ENCODE measurements around the gene DPP3. TPM values are rescaled to one million over a fixed set of nuclear protein-coding genes. Genes with fewer than 3 reads are reported as not detected.
"Not testable (repeated sequence)": the region's sequence is repeated elsewhere in the genome, so short reads cannot be mapped to it uniquely, and the experiment has no call there.

Gene DPP3
- total RNA-seq, 2 experiments from 2014 or later: 72.4 to 75.8 TPM

DNA sequence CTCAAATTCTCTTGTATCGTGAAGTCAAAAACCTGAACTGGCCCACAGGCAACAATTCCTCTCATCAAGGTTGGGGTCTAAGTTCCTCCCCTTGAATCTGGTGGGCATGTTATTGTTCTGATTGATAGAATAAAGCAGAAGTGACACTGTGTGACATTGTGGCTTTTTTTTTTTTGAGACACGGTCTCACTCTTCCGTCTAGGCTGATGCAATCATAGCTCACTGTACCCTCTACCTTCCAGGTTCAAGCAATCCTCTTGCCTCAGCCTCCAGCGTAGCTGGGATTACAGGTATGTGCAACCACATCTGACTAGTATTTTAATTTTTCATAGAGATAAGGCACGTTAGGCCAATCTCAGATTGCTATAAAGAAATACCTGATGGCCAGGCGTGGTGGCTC is 22.4 kb upstream of the DPP3 start:
- no peak overlapping the region for H3K27ac Mint-ChIP-seq
- H3K36me3 Mint-ChIP-seq (ENCODE audit: low read depth): no peaks in the 10 kb centered on the region
- intact Hi-C loops (cut with micrococcal nuclease): no loop called here
- no peak overlapping the region for H3K4me3 Mint-ChIP-seq
- no peaks in the 10 kb centered on the region for H3K9me3 Mint-ChIP-seq
- ATAC-seq (no peak), DNase-seq (no peak)
- POLR2A ChIA-PET: interaction anchor here (1.7 kb wide), 1 partner anchor 11 kb away, joined by 6 read pairs; no protein-coding TSS in a partner anchor
- CTCF ChIA-PET: interaction anchor here (0.9 kb wide), 2 partner anchors 10 to 19 kb away, joined by 3 read pairs; partner anchors contain the start of gene MRPL11
- peaks cover 45% of the 10 kb centered on the region for H3K4me1 Mint-ChIP-seq (ENCODE audit: low read depth)
- TF ChIP-seq, protein P1, sequence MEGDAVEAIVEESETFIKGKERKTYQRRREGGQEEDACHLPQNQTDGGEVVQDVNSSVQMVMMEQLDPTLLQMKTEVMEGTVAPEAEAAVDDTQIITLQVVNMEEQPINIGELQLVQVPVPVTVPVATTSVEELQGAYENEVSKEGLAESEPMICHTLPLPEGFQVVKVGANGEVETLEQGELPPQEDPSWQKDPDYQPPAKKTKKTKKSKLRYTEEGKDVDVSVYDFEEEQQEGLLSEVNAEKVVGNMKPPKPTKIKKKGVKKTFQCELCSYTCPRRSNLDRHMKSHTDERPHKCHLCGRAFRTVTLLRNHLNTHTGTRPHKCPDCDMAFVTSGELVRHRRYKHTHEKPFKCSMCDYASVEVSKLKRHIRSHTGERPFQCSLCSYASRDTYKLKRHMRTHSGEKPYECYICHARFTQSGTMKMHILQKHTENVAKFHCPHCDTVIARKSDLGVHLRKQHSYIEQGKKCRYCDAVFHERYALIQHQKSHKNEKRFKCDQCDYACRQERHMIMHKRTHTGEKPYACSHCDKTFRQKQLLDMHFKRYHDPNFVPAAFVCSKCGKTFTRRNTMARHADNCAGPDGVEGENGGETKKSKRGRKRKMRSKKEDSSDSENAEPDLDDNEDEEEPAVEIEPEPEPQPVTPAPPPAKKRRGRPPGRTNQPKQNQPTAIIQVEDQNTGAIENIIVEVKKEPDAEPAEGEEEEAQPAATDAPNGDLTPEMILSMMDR (IDR thresholded peaks at IDR 0.05): no peak
- no peaks in the 10 kb centered on the region for H3K27me3 Mint-ChIP-seq

DNA sequence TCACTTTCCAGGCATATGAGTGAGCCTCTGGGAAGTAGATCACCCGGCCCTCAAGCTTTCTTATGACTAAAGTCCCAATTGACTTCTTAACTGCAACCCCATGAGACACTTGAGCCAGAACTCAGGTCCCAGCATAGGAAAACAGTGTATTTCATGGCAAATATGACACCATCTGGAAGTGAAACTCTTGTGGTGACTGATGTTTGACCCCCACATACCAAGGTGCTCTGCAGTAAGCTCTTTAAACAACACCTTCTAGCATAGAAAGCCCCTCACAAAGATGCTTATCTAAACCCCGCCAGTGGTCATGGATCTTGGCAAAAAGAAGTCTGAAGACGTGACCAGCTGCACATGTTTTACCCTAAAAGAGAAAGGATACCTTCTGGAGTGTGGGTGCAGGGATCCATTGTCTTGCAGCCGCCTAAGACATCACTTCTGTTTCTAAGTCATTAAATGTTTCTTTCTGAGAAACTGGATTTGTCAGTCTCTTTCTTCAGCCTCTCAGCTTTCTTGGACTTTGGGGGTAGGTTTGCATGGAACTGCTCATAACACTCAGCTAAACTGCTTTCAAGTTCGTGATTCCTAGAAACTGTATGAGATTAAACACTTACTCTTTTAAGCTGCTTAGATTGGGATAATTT is 21.0 kb upstream of the DPP3 start:
- peak; percentile 75 for ATAC-seq
- CTCF ChIA-PET: interaction anchor here (0.6 to 1.3 kb wide), 4 partner anchors 20 to 95 kb away, joined by 3 to 5 read pairs (median 4); partner anchors contain the start of gene MRPL11

DNA sequence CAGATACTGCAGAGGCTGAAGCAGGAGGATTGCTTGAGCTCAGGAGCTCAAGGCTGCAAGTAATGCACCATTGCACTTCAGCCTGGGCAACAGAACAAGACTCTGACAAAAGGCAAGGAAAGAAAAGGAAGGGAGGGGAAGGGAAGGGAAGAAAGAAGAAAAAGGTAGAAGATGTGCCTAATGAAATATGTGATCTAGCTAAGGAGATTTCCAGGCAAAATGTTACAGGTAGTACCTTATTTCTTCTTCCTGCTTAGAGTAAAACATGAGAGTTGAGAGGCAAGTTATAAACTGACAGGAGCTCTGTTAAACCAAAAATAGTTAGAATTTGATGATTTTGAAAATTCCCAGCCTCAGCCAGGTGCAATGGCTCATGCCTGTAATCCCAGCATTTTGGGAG is 18.2 kb upstream of the DPP3 start:
- POLR2A ChIA-PET: interaction anchor here (0.6 to 1.0 kb wide), 2 partner anchors 18 to 300 kb away, joined by 3 read pairs; partner anchors contain the start of gene DPP3
- no peaks in the 10 kb centered on the region for H3K9me3 Mint-ChIP-seq

More for the DNA sequence above, 21.0 kb upstream of the DPP3 start:
- Mint-ChIP-seq H3K9me3 (no peaks in the 10 kb centered on the region), H3K4me3 (no peak overlapping the region), H3K36me3 (ENCODE audit: low read depth) (no peaks in the 10 kb centered on the region), H3K27ac (peak overlapping the region; percentile 78), H3K4me1 (ENCODE audit: low read depth) (peaks cover 44% of the 10 kb centered on the region), H3K27me3 (no peaks in the 10 kb centered on the region)
- TF ChIP-seq, protein P1 (IDR thresholded peaks at IDR 0.05): no peak
- DNase-seq: peak; percentile 70
- POLR2A ChIA-PET: interaction anchor here (0.9 to 1.7 kb wide), 3 partner anchors 10 to 179 kb away, joined by 3 to 6 read pairs (median 5); partner anchors contain the start of gene MRPL11
- intact Hi-C loops (cut with micrococcal nuclease): no loop called here

DNA sequence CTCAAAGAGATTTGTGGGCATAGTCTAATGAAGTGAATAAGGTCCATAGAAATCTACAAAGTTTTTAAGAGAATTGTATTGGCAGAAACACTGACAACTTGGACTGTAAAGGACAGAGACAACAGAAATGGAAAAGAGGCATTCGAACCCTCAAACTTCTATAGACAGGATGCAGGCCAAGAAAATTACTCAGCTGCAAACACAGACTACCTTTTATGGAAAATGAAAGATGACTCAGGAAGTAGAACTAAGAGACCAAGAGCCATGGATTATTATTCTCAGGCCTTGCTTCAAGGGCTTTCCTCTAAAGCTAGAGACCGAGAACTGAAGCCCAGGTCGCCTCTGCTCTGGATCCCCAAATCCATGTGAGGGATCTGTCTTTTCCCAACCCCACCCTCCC is 17.3 kb upstream of the DPP3 start:
- ChIA-PET POLR2A (interaction anchor here (0.7 to 1.2 kb wide), 2 partner anchors 9 to 24 kb away, joined by 3 read pairs; partner anchors contain the start of gene MRPL11), CTCF (interaction anchor here (0.9 to 3.0 kb wide), 5 partner anchors 9 to 216 kb away, joined by 3 to 13 read pairs (median 3); partner anchors contain the start of gene MRPL11)
- intact Hi-C loops (cut with micrococcal nuclease): no loop called here
- no peak overlapping the region for H3K4me3 Mint-ChIP-seq
- DNase-seq (no peak), ATAC-seq (no peak)
- no peaks in the 10 kb centered on the region for H3K27me3 Mint-ChIP-seq
- H3K4me1 Mint-ChIP-seq (ENCODE audit: low read depth): peaks cover 48% of the 10 kb centered on the region
- H3K9me3 Mint-ChIP-seq: no peaks in the 10 kb centered on the region
- no peaks in the 10 kb centered on the region for H3K36me3 Mint-ChIP-seq (ENCODE audit: low read depth)
- peak overlapping the region; percentile 78 for H3K27ac Mint-ChIP-seq
- TF ChIP-seq, protein P1 (IDR thresholded peaks at IDR 0.05): no peak

More for the DNA sequence above, 18.2 kb upstream of the DPP3 start:
- H3K4me3 Mint-ChIP-seq: no peak overlapping the region
- H3K27ac Mint-ChIP-seq: no peak overlapping the region
- peaks cover 45% of the 10 kb centered on the region for H3K4me1 Mint-ChIP-seq (ENCODE audit: low read depth)
- no peaks in the 10 kb centered on the region for H3K36me3 Mint-ChIP-seq (ENCODE audit: low read depth)
- DNase-seq (no peak), ATAC-seq (no peak)
- TF ChIP-seq, protein P1 (IDR thresholded peaks at IDR 0.05): no peak
- intact Hi-C loops (cut with micrococcal nuclease): no loop called here
- CTCF ChIA-PET: interaction anchor here (1.1 to 3.0 kb wide), 4 partner anchors 8 to 76 kb away, joined by 4 to 13 read pairs (median 5); partner anchors contain the start of gene MRPL11
- H3K27me3 Mint-ChIP-seq: no peaks in the 10 kb centered on the region

DNA sequence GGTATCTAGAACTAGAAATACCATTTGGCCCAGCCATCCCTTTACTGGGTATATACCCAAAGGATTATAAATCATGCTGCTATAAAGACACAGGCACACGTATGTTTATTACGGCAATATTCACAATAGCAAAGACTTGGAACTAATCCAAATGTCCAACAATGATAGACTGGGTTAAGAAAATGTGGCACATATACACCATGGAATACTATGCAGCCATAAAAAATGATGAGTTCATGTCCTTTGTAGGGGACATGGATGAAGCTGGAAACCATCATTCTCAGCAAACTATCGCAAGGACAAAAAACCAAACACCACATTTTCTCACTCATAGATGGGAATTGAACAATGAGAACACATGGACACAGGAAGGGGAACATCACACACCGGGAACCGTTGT is 16.1 kb upstream of the DPP3 start:
- H3K27me3 Mint-ChIP-seq; CTCF ChIA-PET; intact Hi-C loops (cut with micrococcal nuclease); H3K4me3 Mint-ChIP-seq; H3K27ac Mint-ChIP-seq; POLR2A ChIA-PET; H3K36me3 Mint-ChIP-seq (ENCODE audit: low read depth); DNase-seq; H3K9me3 Mint-ChIP-seq; ATAC-seq: not testable (repeated sequence)
- peaks cover 46% of the 10 kb centered on the region for H3K4me1 Mint-ChIP-seq (ENCODE audit: low read depth)

Data from activated CD8-positive, alpha-beta T cell treated with anti-CD3 and anti-CD28 coated beads for 36 hours (primary cell).